Measurements from ENCODE around the gene ZSCAN9.

Gene ZSCAN9

GRCh38 chr6:28225056-28225834, at the start of gene ZSCAN9:
ZSCAN9 (plus strand) TSS chr6:28225275; CDS start chr6:28227085, 1,810 bp downstream.
- peak in 53 of 56 donors; percentile 8 to 78 (median 51) for DNase-seq

GRCh38 chr6:28176373-28176772, 48.7 kb upstream of the ZSCAN9 start:
- no peak for DNase-seq

GRCh38 chr6:28182255-28182654, 42.8 kb upstream of the ZSCAN9 start:
- DNase-seq, result no peak

GRCh38 chr6:28188111-28188979, 36.7 kb upstream of the ZSCAN9 start:
- no peak for DNase-seq

GRCh38 chr6:28200020-28200419, 25.1 kb upstream of the ZSCAN9 start:
- DNase-seq, result no peak

GRCh38 chr6:28203201-28203600, 21.9 kb upstream of the ZSCAN9 start:
- DNase-seq, result no peak

GRCh38 chr6:28205879-28206278, 19.2 kb upstream of the ZSCAN9 start:
- no peak for DNase-seq

GRCh38 chr6:28206527-28206926, 18.5 kb upstream of the ZSCAN9 start:
- no peak for DNase-seq

- no peak for DNase-seq
Observed at GRCh38 chr6:28206928-28207509, 18.1 kb upstream of the ZSCAN9 start.

- no peak for DNase-seq
Observed at GRCh38 chr6:28207510-28208110, 17.5 kb upstream of the ZSCAN9 start.

- no peak for DNase-seq
Observed at GRCh38 chr6:28208111-28208659, 16.9 kb upstream of the ZSCAN9 start.

GRCh38 chr6:28209753-28210535, 15.1 kb upstream of the ZSCAN9 start:
- no peak for DNase-seq

- DNase-seq, result no peak
Observed at GRCh38 chr6:28211840-28212509, 13.1 kb upstream of the ZSCAN9 start.

- peak in 5 of 56 donors; percentile 3 to 42 (median 6) for DNase-seq
Observed at GRCh38 chr6:28212510-28213212, 12.4 kb upstream of the ZSCAN9 start.

- no peak for DNase-seq
Observed at GRCh38 chr6:28213213-28213523, 11.9 kb upstream of the ZSCAN9 start.

GRCh38 chr6:28215425-28215824, 9.7 kb upstream of the ZSCAN9 start:
- DNase-seq, result no peak

- DNase-seq, result no peak
Observed at GRCh38 chr6:28217890-28218289, 7.2 kb upstream of the ZSCAN9 start.

- peak in 39 of 56 donors; percentile 7 to 74 (median 39) for DNase-seq
Observed at GRCh38 chr6:28218312-28219248, 6.5 kb upstream of the ZSCAN9 start.
